Measurements from ENCODE around the gene FRAS1.

Gene FRAS1

DNA sequence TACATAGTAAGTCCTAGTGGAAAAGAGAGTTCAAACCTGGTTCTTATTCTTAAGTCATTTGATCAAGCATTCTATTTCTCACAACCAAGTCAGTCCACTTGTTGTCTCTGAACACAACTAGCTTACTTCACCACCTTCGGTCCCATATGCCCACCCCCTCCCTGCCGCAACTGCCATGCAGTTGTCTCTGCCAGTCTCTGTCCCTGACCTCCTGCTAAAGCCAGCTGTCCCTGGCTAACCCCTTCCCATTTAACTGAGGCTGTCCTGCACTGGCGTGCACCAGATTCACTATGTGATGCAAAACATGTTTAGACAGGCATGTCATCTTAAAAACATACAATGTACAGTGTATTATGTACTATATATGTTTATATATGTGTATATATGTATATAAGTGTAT lies 12.7 kb downstream of the FRAS1 start:
- no peak overlapping the region for H3K4me2 ChIP-seq (ENCODE audit: insufficient read depth, low read length)
- H3K27me3 ChIP-seq (ENCODE audit: insufficient read depth, low read length, poor library complexity), result no peaks in the 10 kb centered on the region
- H3K4me3 ChIP-seq (ENCODE audit: low read depth in 1 of 2, low read length in 2 of 2), result no peak overlapping the region
- TF ChIP-seq, protein P1, sequence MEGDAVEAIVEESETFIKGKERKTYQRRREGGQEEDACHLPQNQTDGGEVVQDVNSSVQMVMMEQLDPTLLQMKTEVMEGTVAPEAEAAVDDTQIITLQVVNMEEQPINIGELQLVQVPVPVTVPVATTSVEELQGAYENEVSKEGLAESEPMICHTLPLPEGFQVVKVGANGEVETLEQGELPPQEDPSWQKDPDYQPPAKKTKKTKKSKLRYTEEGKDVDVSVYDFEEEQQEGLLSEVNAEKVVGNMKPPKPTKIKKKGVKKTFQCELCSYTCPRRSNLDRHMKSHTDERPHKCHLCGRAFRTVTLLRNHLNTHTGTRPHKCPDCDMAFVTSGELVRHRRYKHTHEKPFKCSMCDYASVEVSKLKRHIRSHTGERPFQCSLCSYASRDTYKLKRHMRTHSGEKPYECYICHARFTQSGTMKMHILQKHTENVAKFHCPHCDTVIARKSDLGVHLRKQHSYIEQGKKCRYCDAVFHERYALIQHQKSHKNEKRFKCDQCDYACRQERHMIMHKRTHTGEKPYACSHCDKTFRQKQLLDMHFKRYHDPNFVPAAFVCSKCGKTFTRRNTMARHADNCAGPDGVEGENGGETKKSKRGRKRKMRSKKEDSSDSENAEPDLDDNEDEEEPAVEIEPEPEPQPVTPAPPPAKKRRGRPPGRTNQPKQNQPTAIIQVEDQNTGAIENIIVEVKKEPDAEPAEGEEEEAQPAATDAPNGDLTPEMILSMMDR (IDR thresholded peaks at IDR 0.05; ENCODE audit: borderline replicate concordance, extremely low read depth, low read length, poor library complexity, severe bottlenecking), result no peak
- no peak for TF ChIP-seq EZH2 (IDR thresholded peaks at IDR 0.05; ENCODE audit: borderline replicate concordance, low read depth, low read length, severe bottlenecking)
- H4K20me1 ChIP-seq (ENCODE audit: insufficient read depth, low read length), result no peaks in the 10 kb centered on the region
- no peak overlapping the region for H3K9ac ChIP-seq (ENCODE audit: low read depth, low read length)
- DNase-seq, result no peak
- H2AFZ ChIP-seq (ENCODE audit: low read depth, low read length), result no peak overlapping the region
- no peaks in the 10 kb centered on the region for H3K79me2 ChIP-seq (ENCODE audit: insufficient read depth, low read length)
- ATAC-seq (ENCODE audit: insufficient read depth, low read depth), result no peak
- H3K27ac ChIP-seq (ENCODE audit: low read length), result no peak overlapping the region
- no peaks in the 10 kb centered on the region for H3K4me1 ChIP-seq (ENCODE audit: insufficient read depth, low read length)
- H3K36me3 ChIP-seq (ENCODE audit: insufficient read depth, low read length), result no peaks in the 10 kb centered on the region
- no peaks in the 10 kb centered on the region for H3K9me3 ChIP-seq (ENCODE audit: insufficient read depth, low read length, severe bottlenecking)

DNA sequence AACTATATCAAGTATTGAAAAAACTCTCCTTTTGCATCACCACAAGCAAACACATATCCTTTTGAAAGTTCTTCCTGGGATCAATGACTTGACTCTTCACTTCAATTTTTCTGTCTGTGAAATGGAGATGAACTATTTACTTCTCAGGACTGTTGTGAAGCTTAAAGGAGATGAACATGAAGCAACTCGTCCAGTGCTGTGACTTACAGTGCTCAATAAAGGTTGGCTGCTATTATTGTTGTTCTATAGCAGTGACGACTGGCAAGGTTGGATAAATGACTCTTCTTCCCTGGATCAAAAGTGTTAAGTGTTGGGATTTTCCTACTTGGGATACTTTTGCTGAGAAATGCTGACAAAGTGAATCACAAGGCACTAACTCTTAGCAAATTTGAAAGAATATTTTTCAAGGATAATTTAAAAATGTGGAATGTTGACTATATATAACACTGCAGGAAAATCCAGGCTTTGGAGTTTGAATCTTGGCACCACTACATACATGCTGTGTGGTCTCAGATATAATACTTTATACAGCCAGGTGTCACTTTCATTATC lies 13.7 kb downstream of the FRAS1 start:
- Histone ChIP-seq H3K9ac (ENCODE audit: low read depth, low read length) (no peak overlapping the region), H3K4me3 (ENCODE audit: low read depth in 1 of 2, low read length in 2 of 2) (no peak overlapping the region), H3K79me2 (ENCODE audit: insufficient read depth, low read length) (no peaks in the 10 kb centered on the region), H3K9me3 (ENCODE audit: insufficient read depth, low read length, severe bottlenecking) (no peaks in the 10 kb centered on the region), H2AFZ (ENCODE audit: low read depth, low read length) (no peak overlapping the region), H3K27me3 (ENCODE audit: insufficient read depth, low read length, poor library complexity) (no peaks in the 10 kb centered on the region), H3K36me3 (ENCODE audit: insufficient read depth, low read length) (no peaks in the 10 kb centered on the region), H4K20me1 (ENCODE audit: insufficient read depth, low read length) (no peaks in the 10 kb centered on the region), H3K4me2 (ENCODE audit: insufficient read depth, low read length) (no peak overlapping the region), H3K27ac (ENCODE audit: low read length) (no peak overlapping the region), H3K4me1 (ENCODE audit: insufficient read depth, low read length) (no peaks in the 10 kb centered on the region)
- DNase-seq (no peak), ATAC-seq (ENCODE audit: insufficient read depth, low read depth) (no peak)
- no peak for TF ChIP-seq EZH2 (IDR thresholded peaks at IDR 0.05; ENCODE audit: borderline replicate concordance, low read depth, low read length, severe bottlenecking)
- TF ChIP-seq, protein P1 (IDR thresholded peaks at IDR 0.05; ENCODE audit: borderline replicate concordance, extremely low read depth, low read length, poor library complexity, severe bottlenecking), result no peak

DNA sequence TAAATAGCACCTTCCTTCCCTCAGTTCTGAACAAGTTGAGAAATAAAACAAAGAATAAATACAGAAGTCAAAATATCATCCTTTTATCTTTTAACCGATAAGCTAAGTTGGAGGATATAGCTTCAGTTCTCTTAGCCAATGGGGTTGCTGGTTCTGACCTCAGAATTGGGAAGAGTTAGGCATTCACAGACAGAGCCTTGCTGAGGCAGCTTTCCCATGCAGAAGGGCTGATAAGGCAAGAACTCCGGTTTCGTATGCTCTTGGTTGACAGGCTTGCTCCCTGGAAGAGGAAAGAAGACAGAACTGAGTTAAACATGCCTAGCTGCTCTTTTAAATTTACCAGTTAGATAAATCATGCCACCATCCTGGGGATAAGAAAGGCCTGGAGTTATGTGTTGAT lies 17.6 kb downstream of the FRAS1 start:
- H4K20me1 ChIP-seq (ENCODE audit: insufficient read depth, low read length), result no peaks in the 10 kb centered on the region
- no peak overlapping the region for H3K4me2 ChIP-seq (ENCODE audit: insufficient read depth, low read length)
- no peak for TF ChIP-seq EZH2 (IDR thresholded peaks at IDR 0.05; ENCODE audit: borderline replicate concordance, low read depth, low read length, severe bottlenecking)
- TF ChIP-seq, protein P1 (IDR thresholded peaks at IDR 0.05; ENCODE audit: borderline replicate concordance, extremely low read depth, low read length, poor library complexity, severe bottlenecking), result no peak
- no peaks in the 10 kb centered on the region for H3K9me3 ChIP-seq (ENCODE audit: insufficient read depth, low read length, severe bottlenecking)
- H3K4me1 ChIP-seq (ENCODE audit: insufficient read depth, low read length), result no peaks in the 10 kb centered on the region
- ATAC-seq (ENCODE audit: insufficient read depth, low read depth) (no peak), DNase-seq (no peak)
- no peaks in the 10 kb centered on the region for H3K79me2 ChIP-seq (ENCODE audit: insufficient read depth, low read length)
- no peak overlapping the region for H2AFZ ChIP-seq (ENCODE audit: low read depth, low read length)
- H3K27ac ChIP-seq (ENCODE audit: low read length), result no peak overlapping the region
- no peak overlapping the region for H3K9ac ChIP-seq (ENCODE audit: low read depth, low read length)
- H3K36me3 ChIP-seq (ENCODE audit: insufficient read depth, low read length), result no peaks in the 10 kb centered on the region
- no peaks in the 10 kb centered on the region for H3K27me3 ChIP-seq (ENCODE audit: insufficient read depth, low read length, poor library complexity)
- H3K4me3 ChIP-seq (ENCODE audit: low read depth in 1 of 2, low read length in 2 of 2), result no peak overlapping the region

DNA sequence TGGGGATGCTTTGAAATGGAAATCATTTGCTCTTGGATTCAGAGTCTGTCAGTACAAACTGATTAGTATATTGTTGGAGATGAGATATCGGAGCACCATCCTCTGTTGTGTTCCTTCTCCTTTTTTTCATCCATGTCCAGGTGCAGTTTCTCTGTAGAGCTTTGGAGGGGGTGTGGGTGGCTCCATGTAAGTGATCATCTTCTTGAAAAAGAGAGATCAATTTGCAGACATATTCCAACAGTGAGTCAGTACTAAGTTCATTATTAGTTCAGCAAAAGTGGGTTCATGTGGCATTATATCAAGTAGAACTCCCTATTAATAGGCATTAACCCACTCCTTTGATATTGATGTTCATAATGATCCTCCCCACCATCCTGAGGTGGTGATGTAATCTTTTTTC lies 18.9 kb downstream of the FRAS1 start:
- no peak for ATAC-seq (ENCODE audit: insufficient read depth, low read depth)

More for the DNA sequence above, 18.9 kb downstream of the FRAS1 start:
- no peaks in the 10 kb centered on the region for H3K9me3 ChIP-seq (ENCODE audit: insufficient read depth, low read length, severe bottlenecking)
- no peak for TF ChIP-seq EZH2 (IDR thresholded peaks at IDR 0.05; ENCODE audit: borderline replicate concordance, low read depth, low read length, severe bottlenecking)
- TF ChIP-seq, protein P1 (IDR thresholded peaks at IDR 0.05; ENCODE audit: borderline replicate concordance, extremely low read depth, low read length, poor library complexity, severe bottlenecking), result no peak
- H4K20me1 ChIP-seq (ENCODE audit: insufficient read depth, low read length), result no peaks in the 10 kb centered on the region
- H3K4me2 ChIP-seq (ENCODE audit: insufficient read depth, low read length), result no peak overlapping the region
- H2AFZ ChIP-seq (ENCODE audit: low read depth, low read length), result no peak overlapping the region
- H3K27me3 ChIP-seq (ENCODE audit: insufficient read depth, low read length, poor library complexity), result peaks cover 4% of the 10 kb centered on the region
- no peak overlapping the region for H3K4me3 ChIP-seq (ENCODE audit: low read depth in 1 of 2, low read length in 2 of 2)
- no peaks in the 10 kb centered on the region for H3K79me2 ChIP-seq (ENCODE audit: insufficient read depth, low read length)
- no peaks in the 10 kb centered on the region for H3K36me3 ChIP-seq (ENCODE audit: insufficient read depth, low read length)
- DNase-seq, result no peak
- no peaks in the 10 kb centered on the region for H3K4me1 ChIP-seq (ENCODE audit: insufficient read depth, low read length)
- no peak overlapping the region for H3K9ac ChIP-seq (ENCODE audit: low read depth, low read length)
- H3K27ac ChIP-seq (ENCODE audit: low read length), result no peak overlapping the region

All from DND-41 (cell line).